Amygdala (tissue), 56 donors: Measurements from ENCODE around the gene DNAJA1.
"Not testable (repeated sequence)": the region's sequence is repeated elsewhere in the genome, so short reads cannot be mapped to it uniquely, and the experiment has no call there.

Experiments used
- DNase-seq, 56 donors: peaks; one replicate each; lab custom pipeline; 2025; lab: John Stamatoyannopoulos, UW

The DNAJA1 gene

GRCh38 chr9:33024966-33025571 lies at the start of gene DNAJA1:
Gene DNAJA1 (plus strand): TSS chr9:33025273. CDS start chr9:33026485, 1,212 bp downstream.
- DNase-seq = peak; percentile 68 to 100 (median 92)

- DNase-seq = no peak
Measured at GRCh38 chr9:32978051-32978450, 47.0 kb upstream of the DNAJA1 start.

- no peak for DNase-seq
Measured at GRCh38 chr9:32986971-32987370, 38.1 kb upstream of the DNAJA1 start.

DNA sequence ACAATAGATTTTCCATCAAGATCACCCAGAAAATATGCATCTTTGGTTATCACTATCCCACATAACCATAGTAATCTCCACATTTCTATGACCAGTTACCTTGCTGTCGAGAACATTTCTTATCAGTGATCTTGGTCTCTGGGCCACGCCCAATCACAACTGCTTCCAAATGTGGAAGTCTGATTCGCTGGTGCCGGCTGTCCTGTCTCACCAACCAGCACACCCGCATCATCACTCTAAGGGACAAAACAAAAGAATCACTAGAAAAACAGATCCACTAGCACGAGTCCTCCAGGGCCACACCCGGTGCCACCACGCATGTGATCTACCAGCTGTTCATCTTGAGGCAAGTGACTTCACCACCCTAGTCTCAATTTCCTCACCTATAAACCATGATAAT lies 35.4 kb upstream of the DNAJA1 start:
- DNase-seq = no peak

DNA sequence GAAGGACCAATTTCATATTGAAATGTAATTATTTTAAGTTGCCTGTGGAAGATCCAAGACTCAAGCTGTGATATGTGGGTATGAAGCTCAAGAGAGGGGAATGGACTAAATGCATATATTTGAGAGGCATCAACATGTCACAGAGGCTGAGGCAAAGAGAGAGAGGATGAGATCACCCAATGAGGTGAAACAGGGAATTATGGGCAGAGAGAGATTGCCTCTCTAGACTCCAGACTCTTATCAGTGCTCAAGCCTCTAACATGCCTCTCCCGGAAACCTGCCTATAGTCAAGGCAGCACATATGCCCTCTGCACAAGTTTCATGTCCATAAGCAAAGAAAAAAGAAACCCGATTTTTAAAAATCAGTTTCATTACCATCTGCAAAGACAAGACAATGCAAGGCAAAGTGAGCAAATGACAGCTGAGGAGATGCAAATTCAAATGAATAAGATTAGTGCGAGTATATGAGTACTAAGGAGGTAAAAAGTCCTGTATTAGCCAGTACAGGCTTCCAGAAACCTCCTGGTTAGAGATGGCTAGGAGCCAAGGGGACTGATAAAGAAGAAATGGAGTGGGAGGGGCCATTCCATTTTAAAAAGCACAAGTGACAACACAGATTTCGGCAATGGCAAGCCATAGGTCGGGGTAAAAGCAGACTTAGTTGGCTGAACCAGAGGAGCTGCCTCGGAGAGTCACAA lies 33.0 kb upstream of the DNAJA1 start:
- no peak for DNase-seq

GRCh38 chr9:32992595-32993238 lies 32.4 kb upstream of the DNAJA1 start:
- no peak for DNase-seq

- not testable (repeated sequence) for DNase-seq
Measured at GRCh38 chr9:33000682-33001055, 24.4 kb upstream of the DNAJA1 start.

- DNase-seq = not testable (repeated sequence)
Measured at GRCh38 chr9:33005335-33005734, 19.7 kb upstream of the DNAJA1 start.

- DNase-seq = no peak
Measured at GRCh38 chr9:33007755-33008154, 17.3 kb upstream of the DNAJA1 start.

GRCh38 chr9:33011831-33012230 lies 13.2 kb upstream of the DNAJA1 start:
- no peak for DNase-seq

GRCh38 chr9:33012328-33013069 lies 12.6 kb upstream of the DNAJA1 start:
- no peak for DNase-seq

DNA sequence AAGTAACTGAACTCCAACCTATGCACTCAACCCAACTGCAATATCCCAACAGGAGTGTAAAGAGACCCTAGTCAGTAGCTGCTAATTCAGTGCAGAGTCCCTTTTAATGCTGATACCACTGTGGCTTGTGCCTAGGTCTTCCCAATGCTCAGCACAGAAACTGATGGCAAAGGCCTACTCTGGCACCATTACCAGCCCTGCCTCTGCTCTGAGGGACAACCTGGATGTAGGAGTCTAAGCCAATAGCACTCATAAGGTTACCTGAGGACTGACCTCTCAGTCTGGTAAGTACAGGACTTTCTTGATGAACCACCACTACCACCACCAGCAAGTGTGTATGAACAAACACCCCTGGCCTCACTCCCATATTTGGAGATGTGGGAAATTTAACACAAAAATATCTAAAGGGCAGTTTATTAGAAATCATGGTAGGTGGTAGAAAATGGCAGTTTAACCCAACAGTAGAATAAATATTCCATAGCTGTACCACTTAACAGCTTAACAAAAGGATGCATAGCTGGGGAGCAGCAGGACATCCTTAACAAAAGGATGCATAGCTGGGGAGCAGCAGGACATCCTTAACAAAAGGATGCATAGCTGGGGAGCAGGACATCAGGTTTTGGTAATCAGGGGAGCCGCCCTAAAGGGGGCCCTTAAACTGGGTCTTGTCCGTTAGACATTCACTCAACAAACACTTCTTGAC lies 11.0 kb upstream of the DNAJA1 start:
- no peak for DNase-seq

GRCh38 chr9:33014665-33015014 lies 10.4 kb upstream of the DNAJA1 start:
- no peak for DNase-seq

- DNase-seq = no peak
Measured at GRCh38 chr9:33017283-33018041, 7.6 kb upstream of the DNAJA1 start.

- no peak for DNase-seq
Measured at GRCh38 chr9:33019797-33020196, 5.3 kb upstream of the DNAJA1 start.

- DNase-seq = no peak
Measured at GRCh38 chr9:33022303-33022702, 2.8 kb upstream of the DNAJA1 start.

DNA sequence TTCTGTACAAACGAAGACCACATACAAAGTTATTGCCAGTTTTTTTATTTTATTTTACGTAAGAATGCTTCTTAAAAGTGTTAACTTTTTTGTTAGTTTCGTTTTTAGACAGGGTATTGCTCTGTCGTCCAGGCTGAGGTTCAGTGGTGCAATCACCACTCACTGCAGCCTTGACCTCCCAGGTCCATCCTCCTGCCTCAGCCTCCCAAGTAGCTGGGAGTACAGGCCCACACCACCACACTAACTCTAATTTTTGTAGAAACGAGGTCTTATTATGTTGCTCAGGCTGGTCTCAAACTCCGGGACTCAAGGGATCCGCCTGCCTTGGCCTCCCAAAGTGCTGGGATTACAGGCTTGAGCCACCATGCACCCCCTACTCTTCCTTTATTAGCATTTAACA lies 2.3 kb upstream of the DNAJA1 start:
- no peak for DNase-seq

GRCh38 chr9:33023661-33024060 lies 1.4 kb upstream of the DNAJA1 start:
- DNase-seq = no peak

GRCh38 chr9:33024126-33024965 lies 727 bp upstream of the DNAJA1 start:
- peak in 17 of 56 donors; percentile 11 to 69 (median 37) for DNase-seq
